Endothelial cell of umbilical vein (primary cell): ENCODE measurements around the gene IL3RA.

Experiments
- EZH2 ChIP-seq: IDR thresholded peaks from 2 replicates; pipeline ENCODE4 v1.6.1; 2012; ENCODE audit warnings: borderline replicate concordance, low read depth, mild to moderate bottlenecking, moderate library complexity, low read length, inconsistent platforms; ENCODE audit not compliant: severe bottlenecking
- TF ChIP-seq, protein P1 (sequence below), 2 donors: IDR thresholded peaks; 1 replicate in 1 of 2; 2 replicates in 1 of 2; pipeline ENCODE4 v1.5.1; 2011; ENCODE audit warnings: low read length in 2 of 2, mild to moderate bottlenecking in 2 of 2, moderate library complexity in 2 of 2, control low read depth in 1 of 2, inconsistent platforms in 1 of 2, low read depth in 1 of 2; ENCODE audit not compliant: insufficient read depth in 1 of 2; ENCODE audit errors: extremely low read depth in 1 of 2

DNA sequence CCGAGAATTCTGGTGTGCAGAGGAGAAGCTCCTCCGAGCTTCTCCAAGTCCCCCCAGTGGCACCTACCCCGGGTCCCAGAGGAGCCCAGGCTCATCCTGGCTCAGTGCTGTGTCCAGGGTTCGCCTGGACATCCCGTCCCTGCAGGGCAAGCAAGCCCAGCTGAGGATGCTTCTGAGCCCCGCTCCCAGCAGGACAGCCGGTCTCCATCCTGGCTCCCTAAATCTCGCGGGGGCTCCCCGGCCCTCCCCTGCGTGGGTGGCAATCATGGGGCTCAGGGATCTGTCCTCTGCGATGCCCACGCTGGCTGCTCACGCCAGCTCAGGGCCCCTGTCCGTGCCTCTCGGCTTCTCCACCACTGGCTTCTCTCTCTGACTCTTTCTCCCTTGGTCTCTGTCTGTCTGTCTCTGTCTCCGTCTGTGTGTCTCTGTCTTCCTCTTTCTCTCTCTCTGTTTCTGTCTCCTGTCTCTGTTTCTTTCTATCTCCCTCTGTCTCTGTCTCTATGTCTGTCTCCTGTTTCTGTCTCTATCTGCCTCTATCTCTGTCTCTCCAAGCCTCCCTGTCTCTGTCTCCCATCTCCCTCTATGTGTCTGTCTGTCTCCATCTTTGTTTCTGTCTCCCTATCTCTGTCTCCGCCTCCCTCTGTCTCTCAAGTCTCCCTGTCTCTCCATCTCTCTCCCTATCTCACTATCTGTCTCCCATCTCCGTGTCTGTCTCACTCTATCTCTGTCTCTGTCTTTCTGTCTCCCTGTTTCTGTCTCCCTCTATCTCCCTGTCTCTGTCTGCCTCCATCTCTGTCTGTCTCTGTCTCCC is 83.2 kb downstream of the IL3RA start:
- TF ChIP-seq, protein P1, sequence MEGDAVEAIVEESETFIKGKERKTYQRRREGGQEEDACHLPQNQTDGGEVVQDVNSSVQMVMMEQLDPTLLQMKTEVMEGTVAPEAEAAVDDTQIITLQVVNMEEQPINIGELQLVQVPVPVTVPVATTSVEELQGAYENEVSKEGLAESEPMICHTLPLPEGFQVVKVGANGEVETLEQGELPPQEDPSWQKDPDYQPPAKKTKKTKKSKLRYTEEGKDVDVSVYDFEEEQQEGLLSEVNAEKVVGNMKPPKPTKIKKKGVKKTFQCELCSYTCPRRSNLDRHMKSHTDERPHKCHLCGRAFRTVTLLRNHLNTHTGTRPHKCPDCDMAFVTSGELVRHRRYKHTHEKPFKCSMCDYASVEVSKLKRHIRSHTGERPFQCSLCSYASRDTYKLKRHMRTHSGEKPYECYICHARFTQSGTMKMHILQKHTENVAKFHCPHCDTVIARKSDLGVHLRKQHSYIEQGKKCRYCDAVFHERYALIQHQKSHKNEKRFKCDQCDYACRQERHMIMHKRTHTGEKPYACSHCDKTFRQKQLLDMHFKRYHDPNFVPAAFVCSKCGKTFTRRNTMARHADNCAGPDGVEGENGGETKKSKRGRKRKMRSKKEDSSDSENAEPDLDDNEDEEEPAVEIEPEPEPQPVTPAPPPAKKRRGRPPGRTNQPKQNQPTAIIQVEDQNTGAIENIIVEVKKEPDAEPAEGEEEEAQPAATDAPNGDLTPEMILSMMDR (IDR thresholded peaks at IDR 0.05; ENCODE audit: extremely low read depth in 1 of 2, insufficient read depth in 1 of 2, low read depth in 1 of 2, low read length in 2 of 2) = no peak
- no peak for TF ChIP-seq EZH2
